Ascending aorta (tissue), 2 donors: ENCODE results near the gene TSSK2. TPM values are rescaled to one million over a fixed set of nuclear protein-coding genes. Genes with fewer than 3 reads are reported as not detected.

Experiments used
- DNase-seq, 2 donors: peaks; one replicate each; pipeline ENCODE4 v3.0.0-alpha.2; 2019; ENCODE audit warnings: low spot score in 2 of 2
- H3K27ac ChIP-seq, 2 donors: fragments of 200-600 bp; sonication (generic); one replicate each; pipeline ENCODE4 v1.5.1; 2016 to 2017; ENCODE audit warnings: mild to moderate bottlenecking in 1 of 2
- H3K27me3 ChIP-seq: fragments of 200-600 bp; sonication (generic); one replicate; pipeline ENCODE4 v1.5.1; 2017
- H3K36me3 ChIP-seq, 2 donors: fragments of 200-600 bp; sonication (generic); one replicate each; pipeline ENCODE4 v1.5.1; 2016
- H3K4me1 ChIP-seq, 2 donors: fragments of 200-600 bp; sonication (generic); one replicate each; pipeline ENCODE4 v1.5.1; 2016 to 2017; ENCODE audit warnings: mild to moderate bottlenecking in 1 of 2
- H3K4me3 ChIP-seq, 2 donors: fragments of 200-600 bp; sonication (generic); one replicate each; pipeline ENCODE4 v1.5.1; 2016 to 2017; ENCODE audit warnings: mild to moderate bottlenecking in 1 of 2
- H3K9me3 ChIP-seq, 2 donors: fragments of 200-600 bp; sonication (generic); one replicate each; pipeline ENCODE4 v1.5.1; 2016
- CTCF ChIP-seq, 3 experiments: fragments of 200-600 bp in 2 of 3; fragments of 450-650 bp in 1 of 3; sonication (generic) in 2 of 3; IDR thresholded peaks; one replicate each; pipeline ENCODE4 v1.5.1; 2016 to 2019; ENCODE audit warnings: antibody characterized with exemption in 3 of 3, mild to moderate bottlenecking in 1 of 3, moderate library complexity in 1 of 3
- intact Hi-C: fragments of 100-400 bp; cut with DNase I; formaldehyde crosslinking; loops from one replicate; pipeline ENCODE4 v1.15.1; 2023
- total RNA-seq: library from RNA; depleted of rRNA; stranded (reverse); fragments of >200 nt; gene quantifications from one replicate; pipeline ENCODE4 v1.1.0, GENCODE V29; 2016

TSSK2 gene
- total RNA-seq, 1 donor from 2014 or later = not detected

GRCh38 chr22:19139974-19140373 lies 8.9 kb downstream of the TSSK2 start:
- no peaks in the 10 kb centered on the region for H3K9me3 ChIP-seq
- intact Hi-C loops = loop anchor here (10.0 kb wide), 1 partner anchor 575 kb away; the partner anchor contains the start of gene SEPTIN5
- TF ChIP-seq CTCF (IDR thresholded peaks at IDR 0.05) = no peak
- peaks cover 70 to 76% of the 10 kb centered on the region in 2 donors for H3K36me3 ChIP-seq
- H3K27me3 ChIP-seq = no peaks in the 10 kb centered on the region
- no peak for DNase-seq
- H3K4me3 ChIP-seq = no peak overlapping the region
- peaks cover 0 to 9% of the 10 kb centered on the region in 2 donors for H3K4me1 ChIP-seq
- H3K27ac ChIP-seq = no peak overlapping the region

GRCh38 chr22:19142394-19142793 lies 11.3 kb downstream of the TSSK2 start:
- no peak for DNase-seq
- Histone ChIP-seq H3K27ac (no peak overlapping the region), H3K4me1 (peaks cover 0 to 9% of the 10 kb centered on the region in 2 donors), H3K27me3 (no peaks in the 10 kb centered on the region), H3K9me3 (no peaks in the 10 kb centered on the region), H3K4me3 (no peak overlapping the region), H3K36me3 (peaks cover 51 to 53% of the 10 kb centered on the region in 2 donors)
- intact Hi-C loops = loop anchor here (10.0 kb wide), 1 partner anchor 572 kb away; the partner anchor contains the start of gene SEPTIN5
- no peak for TF ChIP-seq CTCF (IDR thresholded peaks at IDR 0.05)

GRCh38 chr22:19143212-19143611 lies 12.1 kb downstream of the TSSK2 start:
- peak overlapping the region; percentile 78 to 80 for H3K4me3 ChIP-seq
- no peaks in the 10 kb centered on the region for H3K9me3 ChIP-seq
- intact Hi-C loops = loop anchor here (10.0 kb wide), 1 partner anchor 572 kb away; the partner anchor contains the start of gene SEPTIN5
- no peak for DNase-seq
- no peak overlapping the region for H3K27ac ChIP-seq
- H3K4me1 ChIP-seq = peaks cover 0 to 9% of the 10 kb centered on the region in 2 donors
- no peaks in the 10 kb centered on the region for H3K27me3 ChIP-seq
- TF ChIP-seq CTCF (IDR thresholded peaks at IDR 0.05) = no peak
- H3K36me3 ChIP-seq = peaks cover 43 to 45% of the 10 kb centered on the region in 2 donors

GRCh38 chr22:19143967-19144400 lies 12.9 kb downstream of the TSSK2 start:
- peaks cover 5% of the 10 kb centered on the region for H3K27me3 ChIP-seq
- H3K27ac ChIP-seq = peak overlapping the region; percentile 63 to 72
- no peak for DNase-seq
- TF ChIP-seq CTCF (IDR thresholded peaks at IDR 0.05) = no peak
- peaks cover 0 to 9% of the 10 kb centered on the region in 2 donors for H3K4me1 ChIP-seq
- no peaks in the 10 kb centered on the region for H3K9me3 ChIP-seq
- intact Hi-C loops = loop anchor here (1.0 to 10.0 kb wide), 5 partner anchors 22 to 571 kb away; partner anchors contain the start of genes CDC45, DGCR2, SEPTIN5 and SLC25A1
- peaks cover 35 to 38% of the 10 kb centered on the region in 2 donors for H3K36me3 ChIP-seq
- peak overlapping the region; percentile 78 to 80 for H3K4me3 ChIP-seq

- H3K36me3 ChIP-seq = peaks cover 11 to 14% of the 10 kb centered on the region in 2 donors
- H3K4me3 ChIP-seq = no peak overlapping the region
- peaks cover 17% of the 10 kb centered on the region for H3K27me3 ChIP-seq
- DNase-seq = no peak
- no peak for TF ChIP-seq CTCF (IDR thresholded peaks at IDR 0.05)
- no peak overlapping the region for H3K27ac ChIP-seq
- intact Hi-C loops = loop anchor here (10.0 kb wide), 1 partner anchor 568 kb away; the partner anchor contains the start of gene SEPTIN5
- H3K4me1 ChIP-seq = peaks cover 4 to 15% of the 10 kb centered on the region in 2 donors
- H3K9me3 ChIP-seq = no peaks in the 10 kb centered on the region
These were observed 15.3 kb downstream of the TSSK2 start for GRCh38 chr22:19146215-19146968.
